Spleen (tissue), 11 donors: ENCODE measurements around the gene SAMD8. TPM values are rescaled to one million over a fixed set of nuclear protein-coding genes. Genes with fewer than 3 reads are reported as not detected.

Experiments
- DNase-seq: peaks from one replicate; pipeline ENCODE4 v3.0.0-alpha.2; 2020
- H3K27ac ChIP-seq, 8 donors: fragments of 200-600 bp; sonication (generic) in 7 of 8; 1 replicate in 4 of 8; 2 replicates in 4 of 8; pipeline versions ENCODE4 v1.5.0 to v1.8.0; 2016 to 2021; ENCODE audit warnings: inconsistent platforms in 4 of 8, mild to moderate bottlenecking in 4 of 8, moderate library complexity in 1 of 8
- H3K27me3 ChIP-seq, 7 donors: fragments of 200-600 bp; sonication (generic) in 6 of 7; replicated peaks in 1 of 7; 1 replicate in 4 of 7; 2 replicates in 3 of 7; pipeline versions ENCODE4 v1.5.0 to v1.8.0; 2016 to 2021; ENCODE audit warnings: inconsistent platforms in 3 of 7, mild to moderate bottlenecking in 1 of 7
- H3K36me3 ChIP-seq, 6 donors: fragments of 200-600 bp; sonication (generic) in 5 of 6; 1 replicate in 4 of 6; 2 replicates in 2 of 6; pipeline versions ENCODE4 v1.5.0 to v1.8.0; 2016 to 2021; ENCODE audit warnings: inconsistent platforms in 2 of 6
- H3K4me1 ChIP-seq, 6 donors: fragments of 200-600 bp; sonication (generic) in 5 of 6; 1 replicate in 3 of 6; 2 replicates in 3 of 6; pipeline versions ENCODE4 v1.5.0 to v1.8.0; 2016 to 2021; ENCODE audit warnings: inconsistent platforms in 3 of 6
- H3K4me3 ChIP-seq, 8 donors: fragments of 200-600 bp; sonication (generic) in 7 of 8; 1 replicate in 4 of 8; 2 replicates in 4 of 8; pipeline versions ENCODE4 v1.5.0 to v1.8.0; 2016 to 2021; ENCODE audit warnings: inconsistent platforms in 4 of 8, mild to moderate bottlenecking in 4 of 8, moderate library complexity in 2 of 8
- H3K9me3 ChIP-seq, 8 donors: fragments of 200-600 bp; sonication (generic) in 7 of 8; 1 replicate in 4 of 8; 2 replicates in 4 of 8; pipeline versions ENCODE4 v1.5.0 to v1.8.0; 2016 to 2021; ENCODE audit warnings: inconsistent platforms in 4 of 8
- POLR2A ChIP-seq, 3 donors: fragments of 450-650 bp; IDR thresholded peaks; one replicate each; pipeline ENCODE4 v1.5.1; 2017; ENCODE audit warnings: antibody characterized with exemption in 3 of 3, mild to moderate bottlenecking in 1 of 3
- POLR2AphosphoS5 ChIP-seq, 3 donors: sonication (generic); formaldehyde crosslinking; IDR thresholded peaks; one replicate each; pipeline ENCODE4 v1.5.1; 2017; ENCODE audit warnings: antibody characterized with exemption in 3 of 3
- WGBS, 5 donors: extraction: QIAGEN DNeasy Blood & Tissue Kit in 3 of 5; methylation state at CpG; one replicate each; pipeline versions ENCODE4 v1.1.5 to v1.1.7; 2013 to 2018; 5-methylcytosine and 5-hydroxymethylcytosine counted together
- intact Hi-C: fragments of 100-400 bp; cut with DNase I; formaldehyde crosslinking; loops from one replicate; pipeline ENCODE4 v1.15.0; 2023; ENCODE audit warnings: low total_unique reads
- polyA plus RNA-seq, 3 donors: library from polyadenylated mRNA; stranded (reverse); fragments of 200-250 nt; gene quantifications; one replicate each; pipeline ENCODE4 v1.2.1, GENCODE V29; 2013
- total RNA-seq, 7 donors: library from RNA; depleted of rRNA in 3 of 7; stranded (reverse); fragments of >200 nt in 3 of 7; fragmentation: NEBNext Ultra II Directional in 4 of 7; extraction: Animal tissue kit (Norgen Biotek cat#: 25700) in 4 of 7; gene quantifications; one replicate each; pipeline versions ENCODE4 v1.1.0 to v1.2.1, GENCODE V29; 2016 to 2021
- TF ChIP-seq, protein P1 (sequence below), 11 experiments: fragments of 200-600 bp in 7 of 11; fragments of 450-650 bp in 4 of 11; sonication (generic) in 4 of 11; IDR thresholded peaks in 8 of 11; conservative IDR thresholded peaks in 3 of 11; 1 replicate in 7 of 11; 2 replicates in 4 of 11; pipeline versions ENCODE4 v1.4.0 to v1.8.0; 2016 to 2021; ENCODE audit warnings: antibody characterized with exemption in 11 of 11, inconsistent platforms in 4 of 11, mild to moderate bottlenecking in 1 of 11
- donor health status: healthy with polysubstance abuse.
- donor health status: DM: no; HTN: no; CAD: no; lungs with moderate emphysema.
- donor health status: DM: no; HTN: no; CAD: no.
- donor health status: Bipolar disorder and iron deficiency.
- donor health status: healthy.
- donor health status: DM: no; HTN: no; CAD: no.
- donor health status: DM: yes; HTN: yes; CAD: no.

SAMD8 gene
- total and polyA plus RNA-seq, 10 donors: 4.1 to 35.1 (median 25.2) TPM

DNA sequence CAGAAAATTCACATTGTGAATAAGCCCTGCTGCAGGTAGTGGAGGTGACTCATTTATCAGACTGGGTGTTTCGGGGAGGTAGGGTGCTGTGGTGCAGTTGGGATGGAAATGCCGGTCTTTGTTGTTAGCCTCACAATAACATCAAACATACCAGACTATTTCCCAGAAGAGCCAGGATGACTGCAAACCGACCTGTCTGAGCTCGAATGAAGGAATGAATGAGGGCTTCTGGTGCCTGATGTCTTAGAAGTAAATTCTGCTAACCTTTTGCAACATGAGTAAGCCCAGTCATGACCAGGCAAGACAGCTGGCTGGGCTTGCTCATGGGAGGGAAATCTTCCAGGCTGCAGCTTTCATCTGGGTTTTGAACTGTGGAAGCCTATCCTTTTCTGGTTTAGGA is 96.7 kb downstream of the SAMD8 start:
- no peak for DNase-seq
- intact Hi-C loops: no loop called here
- H3K27ac ChIP-seq: no peak overlapping the region
- H3K27me3 ChIP-seq: no peaks in the 10 kb centered on the region
- H3K9me3 ChIP-seq: no peaks in the 10 kb centered on the region
- WGBS, 5 donors: 85 to 95% (median 90%) methylated on average over 4 of the region's 4 CpGs
- peaks cover 21 to 32% (median 26%) of the 10 kb centered on the region in 6 donors for H3K4me1 ChIP-seq
- TF ChIP-seq POLR2A (IDR thresholded peaks at IDR 0.05): no peak
- TF ChIP-seq, protein P1, sequence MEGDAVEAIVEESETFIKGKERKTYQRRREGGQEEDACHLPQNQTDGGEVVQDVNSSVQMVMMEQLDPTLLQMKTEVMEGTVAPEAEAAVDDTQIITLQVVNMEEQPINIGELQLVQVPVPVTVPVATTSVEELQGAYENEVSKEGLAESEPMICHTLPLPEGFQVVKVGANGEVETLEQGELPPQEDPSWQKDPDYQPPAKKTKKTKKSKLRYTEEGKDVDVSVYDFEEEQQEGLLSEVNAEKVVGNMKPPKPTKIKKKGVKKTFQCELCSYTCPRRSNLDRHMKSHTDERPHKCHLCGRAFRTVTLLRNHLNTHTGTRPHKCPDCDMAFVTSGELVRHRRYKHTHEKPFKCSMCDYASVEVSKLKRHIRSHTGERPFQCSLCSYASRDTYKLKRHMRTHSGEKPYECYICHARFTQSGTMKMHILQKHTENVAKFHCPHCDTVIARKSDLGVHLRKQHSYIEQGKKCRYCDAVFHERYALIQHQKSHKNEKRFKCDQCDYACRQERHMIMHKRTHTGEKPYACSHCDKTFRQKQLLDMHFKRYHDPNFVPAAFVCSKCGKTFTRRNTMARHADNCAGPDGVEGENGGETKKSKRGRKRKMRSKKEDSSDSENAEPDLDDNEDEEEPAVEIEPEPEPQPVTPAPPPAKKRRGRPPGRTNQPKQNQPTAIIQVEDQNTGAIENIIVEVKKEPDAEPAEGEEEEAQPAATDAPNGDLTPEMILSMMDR (IDR thresholded peaks at IDR 0.05 in 8 of 11, conservative IDR thresholded peaks at IDR 0.05 in 3 of 11): no peak
- TF ChIP-seq POLR2AphosphoS5 (IDR thresholded peaks at IDR 0.05): no peak
- peaks cover 0 to 12% (median 8%) of the 10 kb centered on the region in 6 donors for H3K36me3 ChIP-seq
- H3K4me3 ChIP-seq: no peak overlapping the region

DNA sequence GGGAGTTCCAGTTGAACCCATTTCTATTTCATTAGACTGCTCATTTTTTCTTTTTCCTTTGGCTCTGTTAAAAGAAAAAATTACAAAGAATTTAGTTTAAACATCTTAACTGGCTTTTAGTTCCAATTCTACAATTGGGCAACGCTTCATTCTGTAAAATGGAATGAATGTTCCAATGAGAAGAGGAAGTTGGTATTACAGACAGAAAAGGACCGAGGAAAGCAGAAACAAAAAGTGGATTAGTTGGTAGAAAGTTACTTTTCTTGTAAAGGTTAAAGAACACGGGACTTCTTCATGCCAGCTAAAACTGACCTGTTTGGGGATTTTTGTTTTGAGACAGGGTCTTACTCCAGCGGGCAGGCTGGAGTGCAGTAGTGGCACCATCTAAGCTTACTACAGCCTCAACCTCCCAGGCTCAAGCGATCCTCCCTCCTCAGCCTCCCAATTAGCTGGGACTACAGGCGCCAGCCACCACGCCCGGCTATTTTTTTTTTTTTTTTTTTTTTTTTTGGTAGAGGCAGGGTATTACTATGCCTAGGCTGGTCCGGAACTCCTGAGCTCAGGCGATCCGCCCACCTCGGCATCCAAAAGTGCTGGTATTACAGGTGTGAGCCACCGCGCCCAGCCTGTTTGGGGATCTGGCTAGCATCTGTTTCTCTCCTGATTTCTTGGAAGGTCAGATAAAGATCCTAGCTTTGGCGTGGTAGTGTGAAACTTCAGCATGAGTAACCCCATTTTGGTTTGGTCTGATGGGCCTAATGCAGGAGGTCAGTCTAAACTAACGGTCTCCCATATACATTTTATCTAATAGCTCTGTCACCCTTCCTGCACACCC is 97.8 kb downstream of the SAMD8 start:
- intact Hi-C loops: no loop called here
- Histone ChIP-seq H3K36me3 (peaks cover 0 to 23% (median 19%) of the 10 kb centered on the region in 6 donors), H3K27me3 (no peaks in the 10 kb centered on the region), H3K9me3 (no peaks in the 10 kb centered on the region), H3K4me1 (peaks cover 21 to 43% (median 32%) of the 10 kb centered on the region in 6 donors), H3K4me3 (peak overlapping the region; percentile 93 to 99 (median 96)), H3K27ac (peak overlapping the region; percentile 95 to 100 (median 98))
- TF ChIP-seq POLR2A (IDR thresholded peaks at IDR 0.05): no peak
- no peak for TF ChIP-seq POLR2AphosphoS5 (IDR thresholded peaks at IDR 0.05)
- TF ChIP-seq, protein P1 (IDR thresholded peaks at IDR 0.05 in 8 of 11, conservative IDR thresholded peaks at IDR 0.05 in 3 of 11): no peak
- DNase-seq: peak; percentile 82
- 76 to 86% (median 81%) methylated on average over 12 to 16 of the region's 16 CpGs for WGBS, 5 donors

DNA sequence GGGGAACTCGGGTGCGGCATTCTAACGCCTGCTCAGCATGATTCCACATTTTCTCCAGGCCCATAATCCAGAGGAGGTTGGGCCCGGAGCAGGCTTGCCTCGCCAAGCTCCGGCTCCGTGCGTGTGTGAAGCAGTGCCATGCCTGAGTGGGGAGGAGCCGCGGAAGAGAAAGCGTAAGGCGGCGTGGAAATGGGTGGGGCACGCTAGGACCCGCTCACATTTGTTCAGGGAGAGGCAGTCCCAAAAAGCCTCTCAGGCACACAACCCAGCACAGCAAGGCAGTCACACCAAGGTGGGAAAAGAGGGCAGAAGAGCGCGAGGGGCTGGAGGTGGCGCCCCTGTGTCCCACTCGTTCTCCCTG is 98.4 kb downstream of the SAMD8 start:
- intact Hi-C loops: no loop called here
- H3K4me1 ChIP-seq: peaks cover 21 to 49% (median 35%) of the 10 kb centered on the region in 6 donors
- H3K27me3 ChIP-seq: no peaks in the 10 kb centered on the region
- H3K4me3 ChIP-seq: peak overlapping the region; percentile 93 to 99 (median 96)
- peak overlapping the region; percentile 95 to 100 (median 98) for H3K27ac ChIP-seq
- H3K9me3 ChIP-seq: no peaks in the 10 kb centered on the region
- DNase-seq: peak; percentile 95
- peak in 2 of 3 donors; percentile 69 for TF ChIP-seq POLR2AphosphoS5 (IDR thresholded peaks at IDR 0.05)
- TF ChIP-seq, protein P1 (IDR thresholded peaks at IDR 0.05 in 8 of 11, conservative IDR thresholded peaks at IDR 0.05 in 3 of 11): peak in 1 of 11 experiments; percentile 10
- TF ChIP-seq POLR2A (IDR thresholded peaks at IDR 0.05): no peak
- peaks cover 0 to 29% (median 25%) of the 10 kb centered on the region in 6 donors for H3K36me3 ChIP-seq
- WGBS, 5 donors: 0 to 1% (median 1%) methylated on average over 14 to 19 of the region's 19 CpGs
